GM19193 (cell line): ENCODE results near the gene USP35.

Experiments
- POLR2A ChIP-seq: IDR thresholded peaks from 4 replicates; pipeline ENCODE4 v1.6.1; 2011; ENCODE audit not compliant: insufficient read depth, insufficient read length; ENCODE audit errors: extremely low read depth

The USP35 gene

DNA sequence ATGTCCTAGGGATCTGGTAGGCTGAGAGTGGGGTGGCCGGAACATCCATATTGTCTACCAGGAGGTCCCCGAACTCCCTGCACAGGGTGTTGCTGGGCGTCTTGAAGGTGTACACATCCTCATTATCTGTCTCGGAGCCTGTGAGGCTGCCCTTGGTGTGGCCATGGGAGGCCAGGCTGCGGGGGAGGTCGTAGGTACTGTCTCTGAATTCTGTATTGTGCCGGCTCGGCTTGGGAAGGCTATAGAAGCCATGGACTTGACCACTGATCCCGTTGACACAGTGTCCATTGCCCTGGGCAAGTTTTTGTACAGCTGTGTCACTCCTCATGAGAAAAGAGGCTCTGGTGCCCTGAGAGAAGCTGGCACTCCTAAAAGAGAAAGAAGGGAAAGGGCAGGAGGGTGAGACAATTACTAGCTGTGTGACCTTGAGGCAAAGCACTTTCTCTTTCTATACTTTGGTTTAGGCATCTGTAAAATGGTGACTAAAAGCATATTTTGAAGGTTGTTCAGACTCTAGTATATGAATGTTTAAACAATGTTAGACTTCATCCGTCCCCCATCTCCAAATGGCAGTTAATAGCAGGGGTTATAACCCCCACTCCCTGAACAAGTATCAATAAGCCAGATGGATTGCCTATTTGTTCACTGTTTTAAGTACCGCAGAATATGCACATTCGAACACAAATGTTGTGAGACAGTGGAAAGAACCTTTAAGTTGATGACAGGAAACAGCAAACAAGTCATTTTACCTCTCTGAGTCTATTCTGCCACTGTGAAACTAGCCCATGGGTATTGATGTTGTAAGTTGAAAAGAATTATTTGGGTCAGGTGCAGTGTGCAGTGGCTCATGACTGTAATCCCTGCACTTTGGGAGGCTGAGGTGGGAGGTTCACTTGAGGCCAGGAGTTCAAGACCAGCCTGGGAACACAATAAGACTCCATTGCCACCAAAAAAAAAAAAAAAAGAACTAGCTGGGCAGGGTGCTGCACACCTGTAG is 38.3 kb downstream of the USP35 start:
- no peak for TF ChIP-seq POLR2A

DNA sequence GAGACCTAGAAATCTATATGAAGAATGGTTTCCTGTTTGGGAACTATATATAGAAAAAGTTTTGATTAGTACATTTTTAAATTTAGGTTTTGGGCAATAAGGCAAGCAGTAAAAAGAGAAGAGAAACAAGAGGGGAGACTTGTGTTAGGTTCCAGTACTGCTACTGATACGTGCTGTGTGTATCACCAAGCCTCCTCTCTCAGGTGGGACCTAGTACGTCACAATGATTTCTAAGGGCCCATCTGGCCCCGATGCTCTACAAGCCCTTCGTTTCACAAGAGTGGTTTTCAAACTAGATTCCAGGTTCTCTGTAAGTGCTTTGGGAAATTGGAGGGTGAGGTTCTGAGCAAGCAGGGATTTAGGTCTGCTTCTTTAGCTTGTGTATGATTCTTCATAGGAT is 39.2 kb downstream of the USP35 start:
- TF ChIP-seq POLR2A = no peak

GRCh38 chr11:78228467-78228866 is 39.7 kb downstream of the USP35 start:
- TF ChIP-seq POLR2A = no peak

DNA sequence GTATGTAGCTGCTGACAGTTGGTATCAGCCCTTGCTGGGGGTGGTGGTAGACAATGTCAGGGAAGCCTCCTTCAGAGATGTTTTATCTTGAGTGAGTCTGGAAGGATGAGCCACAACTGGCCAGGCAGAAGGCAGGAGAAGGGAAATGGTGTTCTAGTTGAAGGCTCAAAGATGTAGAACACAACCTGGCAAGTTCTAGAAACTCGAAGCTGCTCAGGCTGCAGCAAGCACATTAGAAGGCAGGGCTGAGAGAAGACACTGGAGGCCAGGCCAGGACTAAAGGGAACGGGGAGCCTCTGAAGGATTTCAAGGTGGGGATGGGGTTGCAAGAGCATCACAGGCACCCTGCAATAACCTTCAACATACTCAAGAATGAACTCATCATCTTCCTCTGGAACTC is 40.4 kb downstream of the USP35 start:
- TF ChIP-seq POLR2A = no peak

- no peak for TF ChIP-seq POLR2A
Observed at GRCh38 chr11:78230161-78230877, 41.6 kb downstream of the USP35 start.

DNA sequence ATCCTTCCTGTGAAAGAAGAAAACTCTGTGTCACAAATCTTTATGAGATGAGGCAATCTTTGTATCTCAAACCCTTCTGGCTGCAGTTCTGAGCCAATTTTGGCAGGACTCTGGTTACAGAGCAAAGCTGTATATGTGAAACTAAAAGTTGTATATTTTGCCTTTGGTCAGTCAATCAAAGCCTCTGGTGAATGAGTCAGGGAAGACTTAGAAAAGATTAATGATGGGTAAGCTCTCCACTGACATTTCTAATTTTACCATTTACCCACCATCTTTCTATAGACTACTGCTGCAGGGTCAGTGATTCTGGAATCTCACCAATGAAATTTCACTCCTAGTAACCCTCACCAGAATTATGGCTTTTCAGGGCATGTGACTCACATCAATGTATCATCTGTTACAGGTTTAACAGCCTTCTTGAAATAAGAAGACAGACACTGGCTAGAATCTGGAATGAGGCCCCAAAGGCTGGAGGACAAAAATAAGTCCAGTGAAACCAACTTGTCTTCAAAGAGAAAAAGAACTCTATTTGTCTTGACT is 43.3 kb downstream of the USP35 start:
- TF ChIP-seq POLR2A = no peak

- TF ChIP-seq POLR2A = no peak
Observed at GRCh38 chr11:78234006-78234405, 45.3 kb downstream of the USP35 start.

DNA sequence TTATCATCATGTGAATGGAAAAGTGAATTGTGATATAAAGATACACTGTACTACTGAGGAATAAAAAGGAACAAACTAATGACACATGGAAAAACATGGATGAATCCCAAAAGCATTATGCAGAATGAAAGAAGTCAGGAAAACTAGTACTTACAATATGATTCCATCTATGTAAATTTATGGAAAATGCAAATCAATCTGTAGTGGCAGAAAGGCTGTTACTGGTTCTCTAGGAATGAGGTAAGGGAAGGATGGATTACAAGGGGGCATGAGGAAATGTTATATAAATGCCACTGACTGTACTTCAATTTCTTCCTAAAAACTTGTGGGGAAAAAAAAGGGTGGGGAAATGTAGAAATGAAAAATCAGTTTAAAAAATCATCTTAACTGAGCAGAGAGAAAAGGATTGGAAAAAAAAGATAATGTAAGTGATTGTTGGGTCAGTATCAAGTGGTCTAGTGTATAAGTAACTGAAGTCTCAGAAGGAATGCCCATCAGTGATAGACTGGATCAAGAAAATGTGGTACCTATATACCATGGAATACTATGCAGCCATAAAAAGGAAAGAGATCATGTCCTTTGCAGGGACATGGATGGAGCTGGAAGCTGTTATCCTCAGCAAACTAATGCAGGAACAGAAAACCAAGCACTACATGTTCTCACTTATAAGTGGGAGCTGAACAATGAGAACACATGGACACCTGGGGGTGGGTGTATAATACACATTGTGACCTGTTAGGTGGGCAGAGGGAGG is 48.8 kb downstream of the USP35 start:
- no peak for TF ChIP-seq POLR2A

DNA sequence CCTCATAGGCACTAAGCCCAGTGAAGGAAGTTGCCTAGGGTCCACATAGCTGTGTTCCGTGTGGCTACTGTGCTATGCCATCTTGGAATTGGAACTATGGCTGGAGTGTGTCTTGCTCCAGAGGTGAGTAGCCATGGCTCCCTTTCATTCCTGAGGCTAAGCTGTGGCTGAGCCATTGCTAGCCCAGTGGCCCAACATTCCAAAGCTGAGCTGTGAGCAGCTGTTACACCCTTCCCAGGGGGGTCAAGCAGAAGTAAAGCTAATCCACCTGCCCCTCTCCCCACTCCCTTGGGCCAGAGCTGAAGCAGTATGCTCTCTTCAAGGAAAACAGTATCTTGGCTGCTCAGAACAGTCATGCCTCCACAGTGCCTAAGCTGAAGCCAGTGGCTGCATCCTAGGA is 51.1 kb downstream of the USP35 start:
- TF ChIP-seq POLR2A = no peak

GRCh38 chr11:78241475-78241874 is 52.8 kb downstream of the USP35 start:
- TF ChIP-seq POLR2A = no peak

DNA sequence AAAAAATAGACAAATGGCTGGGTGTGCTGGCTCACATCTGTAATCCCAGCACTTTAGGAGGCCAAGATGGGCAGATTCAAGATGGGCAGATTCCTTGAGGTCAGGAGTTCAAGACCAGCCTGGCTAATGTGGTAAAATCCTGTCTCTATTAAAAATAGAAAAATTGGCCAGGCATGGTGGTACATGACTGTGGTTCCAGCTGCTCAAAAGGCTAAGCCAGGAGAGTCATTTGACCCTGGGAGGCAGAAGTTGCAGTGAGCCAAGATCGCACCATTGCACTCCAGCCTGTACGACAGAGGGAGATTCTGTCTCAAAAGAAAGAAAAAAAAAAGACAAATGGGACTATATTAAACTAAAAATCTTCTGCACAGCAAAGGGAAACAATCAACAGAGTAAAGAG is 55.4 kb downstream of the USP35 start:
- no peak for TF ChIP-seq POLR2A

DNA sequence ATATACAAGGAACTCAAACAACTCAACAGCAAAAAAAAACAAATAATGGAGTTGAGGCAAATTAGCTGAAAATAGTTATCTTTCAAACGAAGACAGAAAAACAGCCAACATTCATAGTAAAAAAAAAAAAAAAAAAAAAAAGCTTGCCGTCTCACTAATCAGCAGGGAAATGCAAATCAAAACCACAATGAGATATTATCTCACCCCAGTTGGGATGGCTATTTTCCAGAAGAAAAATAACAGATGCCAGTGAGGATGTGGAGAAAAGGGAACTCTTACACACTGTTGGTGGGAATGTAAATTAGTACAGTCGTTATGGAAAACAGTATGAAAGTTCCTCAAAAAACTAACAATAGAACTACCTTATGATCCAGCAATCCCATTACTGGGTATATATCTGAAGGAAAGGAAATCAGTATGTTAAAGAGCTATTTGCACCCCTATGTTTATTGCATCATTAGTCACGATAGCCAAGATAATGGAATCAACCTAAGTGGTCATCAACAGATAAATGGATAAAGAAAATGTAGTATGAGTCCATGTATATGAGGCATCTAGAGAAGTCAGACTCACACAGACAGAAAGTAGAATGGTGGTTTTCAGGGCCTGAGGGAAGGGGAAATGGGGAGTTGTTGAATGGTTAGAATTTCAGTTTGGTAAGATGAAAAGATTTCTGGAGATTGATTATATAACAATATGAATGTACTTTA is 56.0 kb downstream of the USP35 start:
- no peak for TF ChIP-seq POLR2A

DNA sequence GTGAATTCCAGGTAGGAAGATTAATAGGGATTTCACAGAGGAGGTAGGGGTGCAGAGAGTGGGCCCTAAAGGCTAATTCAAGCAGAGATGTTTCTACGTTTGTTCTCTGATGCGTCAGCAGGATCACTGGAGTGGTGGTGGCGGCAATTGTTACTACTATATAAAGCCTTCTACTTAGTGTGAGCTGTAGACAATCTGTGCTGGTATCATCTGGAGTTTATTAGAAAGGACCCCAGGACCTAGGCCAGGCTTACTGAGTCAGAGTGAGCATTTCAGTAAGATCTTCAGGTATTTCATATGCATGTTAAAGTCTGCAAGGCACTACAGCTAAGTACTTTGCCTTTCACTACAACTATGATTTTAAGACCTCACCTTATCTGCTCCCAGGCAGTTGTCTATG is 59.5 kb downstream of the USP35 start:
- no peak for TF ChIP-seq POLR2A

- no peak for TF ChIP-seq POLR2A
Observed at GRCh38 chr11:78248903-78249302, 60.2 kb downstream of the USP35 start.

DNA sequence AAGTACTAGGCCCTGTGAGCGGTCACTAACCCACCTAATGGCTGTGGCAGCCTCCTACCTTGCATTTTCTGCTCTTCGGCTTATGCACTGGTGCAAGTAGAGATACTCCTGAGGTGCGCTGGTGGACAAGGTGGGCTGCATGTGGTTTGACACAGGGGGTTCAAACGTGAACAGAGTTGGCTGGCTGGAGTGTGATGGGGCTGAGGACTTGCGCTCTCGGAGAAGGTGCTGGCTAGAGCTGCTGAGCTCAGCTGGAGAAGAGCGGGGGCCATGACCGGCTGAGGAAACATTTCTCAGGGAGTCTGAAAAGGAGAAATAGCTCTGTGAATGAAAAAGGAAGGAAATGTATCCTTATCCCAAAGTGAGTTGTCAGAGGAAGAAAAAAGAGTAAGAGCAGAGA is 61.4 kb downstream of the USP35 start:
- no peak for TF ChIP-seq POLR2A

DNA sequence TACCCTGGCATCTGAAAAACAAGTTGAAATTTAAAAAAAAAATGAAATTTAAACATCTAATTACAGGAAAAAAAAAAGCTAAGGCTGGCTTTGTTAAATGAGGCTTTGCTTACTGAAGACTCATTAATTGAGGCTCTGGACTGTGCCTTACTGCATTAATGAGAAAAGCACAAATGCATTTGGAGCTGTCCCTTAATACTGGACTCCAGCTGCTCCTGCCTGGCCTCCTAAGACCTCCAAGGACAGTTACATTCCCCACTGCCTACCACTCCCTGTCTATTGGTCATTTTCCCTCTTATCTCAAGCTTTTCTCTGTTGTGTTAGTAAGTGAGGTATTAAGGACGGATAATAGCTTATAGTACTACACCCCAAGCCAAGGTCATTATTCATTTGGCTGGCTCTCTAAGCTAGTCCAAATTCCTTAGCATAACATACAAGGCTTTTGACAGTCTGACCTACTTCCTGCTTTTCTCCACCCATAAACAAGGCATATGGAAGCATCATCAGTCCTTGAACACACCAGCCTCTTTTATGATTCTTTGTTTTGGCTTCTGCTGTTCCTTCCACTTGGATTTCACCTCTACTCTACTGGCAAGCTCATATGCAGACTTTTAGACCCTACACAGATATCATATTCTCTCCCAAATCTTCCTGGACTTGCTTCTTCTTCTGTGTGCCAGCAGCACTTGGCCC is 62.5 kb downstream of the USP35 start:
- TF ChIP-seq POLR2A = no peak
